Raji (cell line): Measurements from ENCODE around the gene CTNNBL1.

Source experiments
- POLR2A ChIP-seq: IDR thresholded peaks from 2 replicates; pipeline ENCODE4 v1.6.1; 2011; ENCODE audit warnings: low read depth, low read length, control low read depth; ENCODE audit not compliant: insufficient read depth

Gene CTNNBL1

GRCh38 chr20:37693635-37694626 lies at the start of gene CTNNBL1:
Gene CTNNBL1 (plus strand): TSS chr20:37694030. CDS start chr20:37694123, 93 bp downstream.
- TF ChIP-seq POLR2A: peak; percentile 84

GRCh38 chr20:37644605-37645004 lies 49.2 kb upstream of the CTNNBL1 start:
- no peak for TF ChIP-seq POLR2A

GRCh38 chr20:37647946-37648345 lies 45.9 kb upstream of the CTNNBL1 start:
- no peak for TF ChIP-seq POLR2A

DNA sequence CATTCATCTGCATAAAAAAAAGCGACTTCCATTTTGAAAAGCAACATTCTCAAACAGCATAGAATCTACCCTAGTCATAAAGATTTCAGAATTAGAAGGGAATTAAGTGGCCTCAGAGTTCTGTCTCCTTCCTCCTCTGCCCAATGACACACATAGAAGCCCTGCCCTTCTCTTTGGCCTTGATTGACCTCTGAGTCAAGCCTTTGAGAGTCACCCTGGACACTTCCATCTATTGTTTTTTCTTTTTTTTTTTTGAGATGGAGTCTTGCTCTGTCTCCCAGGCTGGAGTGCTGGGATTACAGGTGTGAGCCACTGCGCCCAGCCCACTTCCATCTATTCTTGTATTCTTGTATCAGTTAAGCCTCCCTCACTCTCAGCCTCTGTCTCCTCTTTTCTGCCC lies 44.8 kb upstream of the CTNNBL1 start:
- no peak for TF ChIP-seq POLR2A

DNA sequence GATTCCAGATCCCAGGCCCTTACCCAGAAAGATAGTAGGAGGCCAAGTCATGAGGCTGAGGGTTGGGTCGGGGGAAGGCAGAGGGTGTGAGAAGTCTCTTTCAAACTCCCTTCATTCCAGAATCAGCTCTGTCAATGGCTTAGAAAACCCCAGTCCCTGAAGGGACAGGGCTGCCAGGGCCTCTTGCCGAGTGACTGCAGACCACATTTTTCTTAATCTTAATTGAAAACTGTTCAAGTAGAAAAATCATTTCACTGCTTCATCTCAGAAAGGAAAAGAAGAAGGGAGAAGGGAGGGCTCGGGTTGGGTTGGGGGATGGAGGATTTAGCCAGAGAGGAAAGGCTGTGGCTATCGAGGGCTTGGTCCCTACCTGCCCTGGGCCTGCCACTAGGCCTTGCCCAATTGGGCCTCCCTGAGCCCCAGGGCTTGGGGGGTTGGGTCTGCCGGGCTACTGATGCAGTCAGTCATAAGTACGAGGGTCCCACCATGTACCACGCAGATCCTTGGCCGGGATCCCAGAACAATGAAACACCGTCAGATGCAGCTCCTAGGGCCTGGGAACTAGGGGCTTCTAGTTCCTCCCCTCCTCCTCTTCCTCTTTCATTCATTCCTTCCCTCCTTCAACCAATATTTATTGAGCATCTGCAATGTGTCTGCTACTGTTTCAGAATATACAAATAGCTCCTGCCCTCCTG lies 44.0 kb upstream of the CTNNBL1 start:
- TF ChIP-seq POLR2A: no peak

GRCh38 chr20:37650661-37651060 lies 43.2 kb upstream of the CTNNBL1 start:
- TF ChIP-seq POLR2A: no peak

- no peak for TF ChIP-seq POLR2A
Observed at GRCh38 chr20:37651932-37652331, 41.9 kb upstream of the CTNNBL1 start.

- no peak for TF ChIP-seq POLR2A
Observed at GRCh38 chr20:37656945-37657344, 36.9 kb upstream of the CTNNBL1 start.

- TF ChIP-seq POLR2A: no peak
Observed at GRCh38 chr20:37657924-37658804, 35.7 kb upstream of the CTNNBL1 start.

GRCh38 chr20:37661519-37661918 lies 32.3 kb upstream of the CTNNBL1 start:
- TF ChIP-seq POLR2A: no peak

DNA sequence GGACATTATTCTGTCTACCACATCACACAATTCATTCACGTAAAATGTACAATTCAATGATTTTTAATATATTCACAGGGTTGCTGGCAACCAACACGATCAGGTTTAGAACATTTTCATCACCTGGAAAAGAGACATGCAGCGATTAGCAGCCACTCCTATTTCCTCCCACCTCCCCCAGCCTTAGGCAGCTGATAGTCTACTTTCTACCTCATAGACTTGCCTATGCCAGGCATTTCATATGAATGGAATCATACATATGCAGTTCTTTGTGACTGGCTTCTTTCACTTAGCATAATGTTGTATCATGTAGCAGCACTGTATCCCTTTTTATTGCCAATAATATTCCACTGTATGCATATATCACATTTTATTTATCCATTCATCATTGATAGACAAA lies 31.5 kb upstream of the CTNNBL1 start:
- no peak for TF ChIP-seq POLR2A

GRCh38 chr20:37668166-37668565 lies 25.7 kb upstream of the CTNNBL1 start:
- TF ChIP-seq POLR2A: no peak

DNA sequence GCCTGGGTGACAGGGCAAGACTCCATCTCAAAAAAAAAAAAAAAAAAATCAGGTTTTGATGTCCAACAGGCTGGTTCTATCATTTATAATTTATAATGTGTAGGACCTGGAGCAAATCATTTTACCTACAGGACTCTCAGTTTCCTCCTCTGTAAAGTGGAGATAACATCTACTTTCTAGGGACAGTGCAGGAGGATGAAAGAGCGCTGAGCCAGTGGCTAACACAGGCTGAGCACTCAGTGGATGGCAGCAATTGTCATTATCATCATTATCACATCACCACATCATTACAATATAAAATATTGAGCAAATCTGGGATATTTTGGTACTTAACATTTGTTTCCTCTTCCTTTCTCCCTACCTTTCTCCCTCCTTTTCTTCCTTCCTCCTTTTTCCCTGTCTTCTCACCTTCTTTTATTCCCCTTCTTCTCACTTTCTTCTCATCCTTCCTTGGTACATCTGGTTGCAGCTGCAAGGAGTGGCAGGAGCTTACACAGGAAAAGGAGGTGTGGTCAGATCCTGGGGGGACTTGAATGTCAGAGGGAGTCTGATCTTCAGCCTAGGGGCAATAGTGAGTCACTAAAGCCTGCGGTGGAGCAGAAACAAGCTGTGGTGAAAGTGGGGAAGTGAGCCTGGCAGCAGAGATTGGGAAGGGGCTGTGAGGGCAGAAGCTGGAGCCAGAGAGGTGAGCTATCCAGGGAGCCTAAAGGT lies 24.6 kb upstream of the CTNNBL1 start:
- no peak for TF ChIP-seq POLR2A

DNA sequence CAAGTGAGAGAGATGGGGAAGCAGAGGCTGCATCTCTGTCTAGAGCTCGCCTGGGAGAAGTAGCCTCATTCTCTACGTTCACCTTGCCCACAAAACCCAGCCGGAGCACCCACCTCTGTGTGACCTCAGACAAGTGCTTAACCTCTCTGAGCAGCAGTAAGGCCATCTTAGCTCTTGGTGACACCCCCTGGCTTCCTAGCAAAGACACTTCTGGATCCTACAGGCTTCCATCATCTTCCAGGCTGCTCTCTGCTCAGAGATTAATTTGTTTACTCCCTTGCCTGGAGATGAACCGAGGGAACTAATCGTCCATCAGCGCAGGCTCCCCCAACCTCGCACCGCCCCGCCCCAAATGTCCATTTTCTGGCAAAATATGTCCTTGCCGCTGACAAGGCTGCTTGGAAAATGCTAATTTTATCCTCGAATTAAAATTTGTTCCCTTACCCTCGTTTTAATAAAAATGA lies 24.0 kb upstream of the CTNNBL1 start:
- no peak for TF ChIP-seq POLR2A
